Effector memory CD8-positive, alpha-beta T cell (primary cell): Measurements from ENCODE around the gene ARPC2.
"Not testable (repeated sequence)": the region's sequence is repeated elsewhere in the genome, so short reads cannot be mapped to it uniquely, and the experiment has no call there.

Source experiments
- ATAC-seq: fragments of 150-1000 bp; cut with Tn5 transposase; replicated peaks from 2 replicates; pipeline ENCODE4 v1.10.0; 2021; ENCODE audit warnings: mild to moderate bottlenecking, moderate library complexity
- DNase-seq, 3 experiments: peaks; one replicate each; pipeline ENCODE4 v3.0.0; 2021
- H3K27ac Mint-ChIP-seq, 2 donors: one replicate each; pipeline ENCODE4 v1.8.0; 2022; ENCODE audit warnings: mild to moderate bottlenecking in 2 of 2, mixed read lengths in 2 of 2, moderate library complexity in 2 of 2
- H3K27me3 Mint-ChIP-seq, 2 donors: one replicate each; pipeline ENCODE4 v1.8.0; 2022; ENCODE audit warnings: mixed read lengths in 2 of 2
- H3K36me3 Mint-ChIP-seq: one replicate; pipeline ENCODE4 v1.8.0; 2022; ENCODE audit warnings: mild to moderate bottlenecking, moderate library complexity, mixed read lengths; ENCODE audit not compliant: insufficient read depth
- H3K4me1 Mint-ChIP-seq, 2 donors: one replicate each; pipeline ENCODE4 v1.8.0; 2022; ENCODE audit warnings: low read depth in 2 of 2, mixed read lengths in 2 of 2
- H3K4me3 Mint-ChIP-seq, 2 donors: one replicate each; pipeline ENCODE4 v1.8.0; 2022; ENCODE audit warnings: mild to moderate bottlenecking in 2 of 2, mixed read lengths in 2 of 2, moderate library complexity in 2 of 2
- H3K9me3 Mint-ChIP-seq, 2 donors: one replicate each; pipeline ENCODE4 v1.8.0; 2022; ENCODE audit warnings: mixed read lengths in 2 of 2

The ARPC2 gene

DNA sequence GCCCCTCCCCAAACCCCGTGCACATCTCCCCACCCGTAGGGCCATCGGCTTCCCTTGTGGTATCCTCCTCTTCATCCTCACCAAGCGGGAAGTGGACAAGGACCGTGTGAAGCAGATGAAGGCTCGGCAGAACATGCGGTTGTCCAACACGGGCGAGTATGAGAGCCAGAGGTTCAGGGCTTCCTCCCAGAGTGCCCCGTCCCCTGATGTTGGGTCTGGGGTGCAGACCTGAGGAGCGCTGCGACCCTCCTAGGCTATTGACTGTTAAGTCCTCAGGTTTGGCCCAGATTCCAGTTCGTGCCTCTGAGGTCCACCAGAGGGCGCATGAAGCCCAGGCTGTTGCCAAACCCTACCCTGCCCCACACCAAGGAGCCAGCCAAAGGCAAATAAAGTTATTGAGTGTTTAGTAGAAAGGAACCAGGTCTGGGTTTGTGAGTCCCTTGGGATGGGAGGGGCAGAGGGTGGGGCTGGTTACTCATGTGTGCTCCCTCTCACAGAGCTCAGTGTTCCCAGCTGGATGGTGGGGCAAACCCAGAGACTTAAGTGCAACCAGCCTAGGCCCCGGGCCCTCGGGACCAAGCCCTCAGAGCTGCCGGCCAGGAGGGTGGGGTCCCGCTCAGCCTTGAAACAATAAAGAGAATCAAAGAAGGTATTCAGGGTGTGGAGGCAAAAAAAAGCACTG is 55.7 kb downstream of the ARPC2 start:
- Mint-ChIP-seq H3K36me3 (peaks cover 73% of the 10 kb centered on the region), H3K4me3 (peak overlapping the region; percentile 4 to 41), H3K27me3 (no peaks in the 10 kb centered on the region), H3K9me3 (no peaks in the 10 kb centered on the region), H3K4me1 (peaks cover 45 to 48% of the 10 kb centered on the region in 2 donors), H3K27ac (peak overlapping the region in 1 of 2 donors; percentile 84)
- DNase-seq (peak; percentile 75 to 80 (median 77)), ATAC-seq (peak; percentile 16)

DNA sequence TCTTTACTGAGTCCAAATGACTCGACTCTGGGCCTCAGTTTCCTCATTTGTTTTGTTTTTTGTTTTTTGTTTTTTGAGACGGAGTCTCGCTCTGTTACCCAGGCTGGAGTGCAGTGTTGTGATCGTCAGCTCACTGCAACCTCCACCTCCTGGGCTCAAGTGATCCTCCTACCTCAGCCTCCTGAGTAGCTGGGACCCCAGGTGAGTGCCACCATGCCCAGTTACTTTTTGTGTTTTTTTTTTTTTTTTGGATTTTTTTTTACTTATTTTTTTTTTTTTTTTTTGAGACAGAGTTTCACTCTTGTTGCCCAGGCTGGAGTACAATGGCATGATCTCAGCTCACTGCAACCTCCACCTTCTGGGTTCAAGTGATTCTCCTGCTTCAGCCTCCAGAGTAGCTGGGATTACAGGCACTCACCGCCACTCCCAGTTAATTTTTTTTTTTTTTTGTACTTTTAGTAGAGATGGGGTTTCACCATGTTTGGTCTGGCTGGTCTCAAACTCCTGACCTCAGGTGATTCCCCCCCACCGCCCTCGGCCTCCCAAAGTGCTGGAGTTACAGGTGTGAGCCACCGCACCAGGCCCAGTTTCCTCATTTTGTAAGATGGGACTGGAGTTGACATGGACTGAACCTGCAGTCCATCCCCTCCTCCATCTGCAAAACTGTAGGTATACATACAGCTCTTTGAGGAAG is 56.4 kb downstream of the ARPC2 start:
- not testable (repeated sequence) for DNase-seq, H3K27ac Mint-ChIP-seq, H3K9me3 Mint-ChIP-seq, H3K27me3 Mint-ChIP-seq, ATAC-seq, H3K4me3 Mint-ChIP-seq
- Mint-ChIP-seq H3K36me3 (peaks cover 74% of the 10 kb centered on the region), H3K4me1 (peaks cover 46 to 47% of the 10 kb centered on the region in 2 donors)

DNA sequence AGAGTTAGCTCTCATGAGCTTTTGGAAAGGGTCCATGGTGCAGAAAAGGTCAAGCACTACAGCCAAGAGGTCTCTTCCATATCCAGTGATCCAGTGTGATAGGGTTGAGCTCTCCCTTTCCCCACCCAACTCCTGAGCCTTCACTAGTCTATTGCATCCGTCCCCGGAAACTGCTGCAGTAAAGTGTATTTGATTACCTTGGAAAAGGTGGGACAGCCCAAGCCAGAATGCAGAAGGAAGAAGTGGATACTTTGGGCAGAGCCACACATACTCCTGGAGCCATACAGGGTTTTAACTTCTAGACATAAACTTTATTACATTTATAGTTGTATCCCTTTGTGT is 56.9 kb downstream of the ARPC2 start:
- Mint-ChIP-seq H3K36me3 (peaks cover 71% of the 10 kb centered on the region), H3K4me3 (no peak overlapping the region), H3K27me3 (no peaks in the 10 kb centered on the region), H3K4me1 (peaks cover 46 to 47% of the 10 kb centered on the region in 2 donors), H3K9me3 (no peaks in the 10 kb centered on the region), H3K27ac (no peak overlapping the region)
- ATAC-seq (no peak), DNase-seq (no peak)

DNA sequence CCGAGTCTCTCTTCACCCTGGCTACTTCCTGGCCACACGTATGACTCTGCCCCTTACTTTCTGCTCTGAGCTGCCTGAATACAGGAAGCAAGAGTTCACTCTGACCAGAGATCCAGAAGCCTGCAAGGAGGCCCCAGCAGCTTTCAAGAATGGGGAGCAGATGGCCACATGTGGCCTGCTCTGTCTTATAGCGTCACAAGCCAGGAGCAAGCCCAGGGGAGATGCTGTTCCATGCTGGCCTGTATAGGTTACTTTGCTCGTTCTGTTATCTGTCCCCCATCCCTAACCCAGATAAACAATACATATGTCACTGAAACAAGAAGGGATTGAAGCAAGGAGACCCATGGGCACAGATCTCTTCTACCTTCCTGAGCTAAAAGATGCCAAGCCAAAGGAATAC is 57.6 kb downstream of the ARPC2 start:
- H3K36me3 Mint-ChIP-seq = peaks cover 68% of the 10 kb centered on the region
- H3K4me1 Mint-ChIP-seq = peaks cover 43 to 45% of the 10 kb centered on the region in 2 donors
- ATAC-seq = no peak
- no peak overlapping the region for H3K4me3 Mint-ChIP-seq
- no peak for DNase-seq
- H3K9me3 Mint-ChIP-seq = no peaks in the 10 kb centered on the region
- no peaks in the 10 kb centered on the region for H3K27me3 Mint-ChIP-seq
- H3K27ac Mint-ChIP-seq = peak overlapping the region; percentile 66 to 67

DNA sequence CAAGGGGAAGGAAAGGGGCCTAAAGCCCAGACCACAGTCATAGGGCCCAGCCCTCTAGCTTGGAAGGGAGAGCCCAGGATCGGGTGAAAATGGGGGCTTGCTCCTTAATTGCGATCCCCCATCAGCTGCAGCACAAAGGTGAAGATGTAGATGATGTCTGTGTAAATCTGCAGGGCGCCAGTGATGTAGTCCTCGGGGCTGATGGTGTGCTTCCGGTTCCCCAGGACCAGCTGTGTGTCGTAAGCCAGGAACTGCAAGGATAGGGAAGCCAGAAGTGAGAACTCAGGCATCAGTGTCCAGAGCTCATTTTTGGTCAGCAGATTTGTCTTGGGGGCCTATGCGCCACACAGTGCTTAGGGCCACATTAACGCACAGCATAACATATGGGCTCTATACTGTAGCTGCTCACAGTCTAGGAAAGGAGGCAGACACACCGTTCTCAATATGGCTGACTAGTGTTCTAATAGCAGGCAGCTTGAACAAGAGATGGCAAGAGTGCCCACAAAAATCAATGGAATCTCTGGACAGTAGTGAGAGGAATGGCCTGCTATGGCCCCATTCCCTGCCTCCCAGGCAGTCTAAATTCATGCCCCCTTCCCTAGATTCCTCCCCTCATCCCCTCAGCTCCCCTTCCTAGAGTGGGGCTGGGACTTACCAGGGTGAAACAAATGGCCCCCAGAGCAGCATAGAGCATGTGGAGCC is 58.5 kb downstream of the ARPC2 start:
- H3K27me3 Mint-ChIP-seq = no peaks in the 10 kb centered on the region
- H3K36me3 Mint-ChIP-seq = peaks cover 67% of the 10 kb centered on the region
- H3K9me3 Mint-ChIP-seq = no peaks in the 10 kb centered on the region
- no peak for DNase-seq
- no peak overlapping the region for H3K4me3 Mint-ChIP-seq
- ATAC-seq = no peak
- peaks cover 45 to 50% of the 10 kb centered on the region in 2 donors for H3K4me1 Mint-ChIP-seq
- peak overlapping the region in 1 of 2 donors; percentile 67 for H3K27ac Mint-ChIP-seq

DNA sequence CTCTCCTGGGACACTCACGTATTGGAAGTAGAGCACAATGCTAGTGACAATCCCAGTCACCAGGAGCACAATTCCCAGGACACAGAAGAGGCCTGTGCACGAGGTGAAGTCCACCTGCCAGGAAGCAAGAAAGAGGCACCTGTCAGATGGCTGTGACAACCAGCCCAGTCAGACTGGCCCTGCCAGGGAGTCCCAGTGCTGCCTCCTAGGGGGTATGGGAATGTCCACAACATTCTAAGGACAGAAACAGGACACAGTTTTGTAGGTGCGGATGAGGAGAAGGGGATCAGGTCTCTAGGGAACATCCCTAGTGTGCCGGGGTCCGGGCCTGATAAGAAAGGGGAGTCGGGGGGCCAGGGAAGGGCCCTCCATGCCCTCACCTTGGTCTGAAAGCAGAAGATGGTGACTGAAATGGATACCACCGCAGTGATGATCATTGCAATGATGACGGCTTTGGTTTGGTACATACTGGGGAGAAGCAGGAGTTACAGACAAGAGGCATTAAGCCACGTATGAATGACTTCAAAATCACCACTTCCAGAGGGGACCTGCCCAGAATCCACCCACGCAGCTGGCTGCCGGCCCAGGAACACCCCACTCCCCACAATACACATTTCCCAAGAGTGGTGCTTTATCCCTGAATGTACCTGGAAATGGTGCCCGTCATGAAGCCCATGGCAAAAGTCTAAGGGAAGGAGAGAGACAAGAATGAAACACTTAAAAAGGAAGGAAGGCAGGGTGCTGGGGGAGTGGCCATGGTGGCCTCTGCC is 60.2 kb downstream of the ARPC2 start:
- Mint-ChIP-seq H3K9me3 (no peaks in the 10 kb centered on the region), H3K27ac (peak overlapping the region; percentile 29 to 33), H3K27me3 (no peaks in the 10 kb centered on the region), H3K36me3 (peaks cover 71% of the 10 kb centered on the region), H3K4me3 (no peak overlapping the region), H3K4me1 (peaks cover 29 to 34% of the 10 kb centered on the region in 2 donors)
- ATAC-seq (no peak), DNase-seq (no peak)

DNA sequence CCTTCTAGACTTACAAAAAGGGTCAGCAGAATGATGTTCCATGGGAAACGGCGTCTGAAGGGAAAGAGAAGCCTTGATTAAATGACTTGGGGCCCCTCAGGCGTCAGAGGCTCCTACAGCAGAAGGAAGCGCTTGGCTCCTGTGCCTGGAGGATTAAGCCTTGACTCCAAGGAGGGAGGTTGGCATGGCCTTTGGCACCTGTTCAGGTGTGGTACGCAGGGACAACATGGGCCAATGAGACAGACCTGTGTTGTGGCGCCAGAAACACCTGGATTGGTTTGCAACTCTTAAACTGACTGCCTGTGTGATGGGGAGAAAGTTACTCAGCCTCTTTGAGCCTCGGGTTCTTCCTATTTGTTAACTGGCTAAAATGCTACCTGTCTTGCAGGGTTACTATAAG is 60.9 kb downstream of the ARPC2 start:
- Mint-ChIP-seq H3K36me3 (peaks cover 65% of the 10 kb centered on the region), H3K27me3 (no peaks in the 10 kb centered on the region), H3K4me3 (no peak overlapping the region), H3K4me1 (peaks cover 27 to 29% of the 10 kb centered on the region in 2 donors), H3K9me3 (no peaks in the 10 kb centered on the region), H3K27ac (peak overlapping the region; percentile 64 to 83)
- DNase-seq (no peak), ATAC-seq (no peak)

DNA sequence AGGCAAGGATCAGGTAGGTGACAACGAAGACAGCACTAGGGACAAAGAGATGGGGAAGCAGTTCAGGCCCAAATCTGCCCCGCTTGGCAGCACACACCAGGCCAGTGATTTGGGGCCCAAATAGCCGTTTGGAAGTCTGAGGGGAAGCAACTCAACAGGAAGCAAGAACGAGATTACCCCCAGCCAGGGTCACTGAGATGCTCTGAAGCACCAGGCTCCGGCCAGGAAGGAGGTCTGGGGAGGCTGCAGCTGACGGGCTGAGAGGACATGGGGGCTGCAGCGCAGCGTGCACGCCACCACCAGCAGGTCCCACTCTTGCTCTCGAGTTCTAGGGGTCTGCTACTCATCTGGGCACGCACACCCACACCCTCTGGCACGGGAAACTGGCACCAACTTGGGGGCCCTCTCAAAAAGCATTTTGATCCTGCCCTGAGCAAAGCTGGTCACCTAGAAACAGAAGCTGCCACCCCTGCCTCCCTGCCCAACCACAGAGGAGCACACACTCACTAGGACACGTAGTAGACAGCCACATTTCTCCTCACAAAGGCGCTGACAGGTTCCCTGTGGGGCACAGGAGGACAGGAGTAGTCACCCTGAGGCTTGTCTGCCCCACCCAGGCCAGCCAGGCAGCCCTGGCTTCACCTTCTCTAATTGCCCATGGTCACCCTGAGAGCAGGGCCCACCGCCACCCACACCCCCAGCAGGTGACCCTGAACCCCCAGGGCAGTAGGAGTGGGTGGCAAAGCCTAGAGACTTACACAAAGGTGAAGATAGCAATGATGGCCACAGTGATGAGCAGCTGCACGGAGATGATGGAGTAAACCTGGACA is 61.8 kb downstream of the ARPC2 start:
- H3K27me3 Mint-ChIP-seq = no peaks in the 10 kb centered on the region
- peaks cover 29 to 33% of the 10 kb centered on the region in 2 donors for H3K4me1 Mint-ChIP-seq
- H3K36me3 Mint-ChIP-seq = peaks cover 62% of the 10 kb centered on the region
- DNase-seq (no peak), ATAC-seq (no peak)
- no peak overlapping the region for H3K4me3 Mint-ChIP-seq
- H3K9me3 Mint-ChIP-seq = no peaks in the 10 kb centered on the region
- H3K27ac Mint-ChIP-seq = peak overlapping the region; percentile 83 to 92

DNA sequence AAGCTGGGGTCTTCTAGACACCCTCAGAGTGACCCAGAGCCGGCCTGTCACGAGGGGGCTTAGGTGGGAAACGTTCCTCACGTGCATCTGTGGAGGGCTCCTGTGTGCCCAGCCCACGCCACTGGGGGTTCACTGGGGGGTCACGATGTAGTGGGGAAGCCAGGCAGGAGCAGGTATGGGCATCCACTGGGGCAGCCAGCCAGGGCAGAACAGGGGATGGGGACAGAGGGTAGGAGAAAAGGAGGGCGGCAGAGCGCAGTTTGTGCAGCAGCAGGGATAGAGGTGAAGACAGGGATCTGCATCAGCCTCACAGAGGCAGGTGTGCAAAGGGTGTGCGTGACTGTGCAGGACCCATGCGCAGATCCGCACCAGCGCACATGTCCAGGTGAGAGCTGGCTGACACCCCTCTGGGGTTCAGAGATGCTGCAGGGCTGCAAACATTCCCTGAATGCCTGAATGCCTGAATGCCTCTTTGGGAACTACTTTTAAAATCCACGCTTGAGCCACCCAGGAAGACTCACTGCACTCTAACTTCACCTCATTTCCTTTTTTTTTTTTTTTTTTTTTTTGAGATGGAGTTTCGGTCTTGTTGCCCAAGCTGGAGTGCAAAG is 63.4 kb downstream of the ARPC2 start:
- ATAC-seq (no peak), DNase-seq (no peak)
- Mint-ChIP-seq H3K9me3 (no peaks in the 10 kb centered on the region), H3K27me3 (no peaks in the 10 kb centered on the region), H3K36me3 (peaks cover 61% of the 10 kb centered on the region), H3K4me1 (peaks cover 37 to 46% of the 10 kb centered on the region in 2 donors), H3K4me3 (no peak overlapping the region), H3K27ac (peak overlapping the region; percentile 83 to 92)

DNA sequence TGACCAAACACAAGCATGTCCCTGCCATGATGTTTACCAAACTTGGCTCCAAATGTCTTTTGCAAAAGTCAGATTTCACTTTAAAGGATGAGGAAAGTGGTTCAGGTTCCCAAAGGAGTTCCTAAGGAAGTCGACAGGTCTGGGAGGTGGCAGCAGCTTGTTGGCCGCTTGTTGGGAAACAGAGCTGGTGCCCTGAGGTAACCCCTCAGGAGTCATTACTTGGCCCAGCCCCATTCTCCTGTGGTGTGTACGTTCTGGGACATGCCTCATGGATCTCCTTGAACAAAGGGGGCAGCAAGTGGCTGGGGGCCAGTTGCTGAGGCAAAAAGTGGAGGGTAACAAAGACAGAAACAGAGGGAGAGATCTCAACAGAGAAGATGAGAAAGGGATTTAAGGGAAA is 64.5 kb downstream of the ARPC2 start:
- no peak for ATAC-seq
- H3K27ac Mint-ChIP-seq = peak overlapping the region; percentile 84 to 99
- no peak for DNase-seq
- peaks cover 48 to 56% of the 10 kb centered on the region in 2 donors for H3K4me1 Mint-ChIP-seq
- no peaks in the 10 kb centered on the region for H3K27me3 Mint-ChIP-seq
- peaks cover 58% of the 10 kb centered on the region for H3K36me3 Mint-ChIP-seq
- no peaks in the 10 kb centered on the region for H3K9me3 Mint-ChIP-seq
- H3K4me3 Mint-ChIP-seq = no peak overlapping the region

DNA sequence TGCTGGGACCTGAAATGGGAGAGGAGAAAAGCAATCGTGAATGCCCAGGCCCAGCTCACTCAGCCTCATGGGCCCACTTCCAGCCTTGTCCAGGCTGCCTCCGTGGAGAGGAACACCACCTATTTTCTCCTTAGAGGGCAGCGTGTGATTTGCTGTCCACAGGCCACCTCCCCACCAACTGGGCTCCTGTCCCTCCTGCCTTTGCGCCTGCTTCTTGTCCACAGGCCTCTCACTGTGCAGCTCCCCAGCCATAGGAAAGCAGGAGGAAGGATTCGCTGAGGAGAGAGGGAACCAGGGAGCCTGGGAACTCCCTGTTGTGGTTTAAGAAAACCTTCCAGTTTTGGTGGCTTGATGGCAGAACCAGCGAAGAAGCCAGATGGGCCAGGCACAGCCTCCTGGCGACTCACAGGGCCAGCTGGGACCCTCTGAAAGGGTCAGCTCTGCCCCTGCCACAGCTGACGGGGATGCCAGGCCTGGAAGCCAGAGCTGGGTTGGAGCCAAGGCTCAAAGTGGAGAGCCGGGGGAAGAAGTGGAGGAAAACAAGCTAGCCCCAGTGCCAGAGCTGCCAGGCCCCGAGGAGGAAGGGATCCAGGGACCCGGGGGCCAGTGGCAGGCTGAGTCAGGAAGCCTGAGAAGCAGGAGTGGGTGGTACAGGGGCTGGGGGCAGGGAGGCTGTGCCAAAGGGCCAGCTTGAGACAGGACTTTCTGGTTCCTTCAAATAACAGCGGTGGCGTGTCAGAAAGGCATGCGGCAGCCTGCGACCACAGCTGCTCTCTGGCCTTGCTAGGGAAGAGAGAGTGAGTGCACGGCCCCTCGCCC is 65.4 kb downstream of the ARPC2 start:
- Mint-ChIP-seq H3K9me3 (no peaks in the 10 kb centered on the region), H3K36me3 (peaks cover 58% of the 10 kb centered on the region), H3K27me3 (no peaks in the 10 kb centered on the region), H3K4me1 (peaks cover 50 to 60% of the 10 kb centered on the region in 2 donors), H3K27ac (peak overlapping the region; percentile 78 to 99), H3K4me3 (peak overlapping the region in 1 of 2 donors; percentile 63)
- no peak for ATAC-seq
- DNase-seq = no peak
